ENCODE results near the gene HSP90AB1. TPM values are rescaled to one million over a fixed set of nuclear protein-coding genes. Genes with fewer than 3 reads are reported as not detected.

Gene HSP90AB1
- total and polyA plus RNA-seq, 9 of the 15 experiments (the other 6 are each of a cell fraction or from before 2014, with no cell fraction given), result 1,780 to 3,358 (median 2,262) TPM

- no peak for TF ChIP-seq TCF3 (CRISPR knock-in tag; IDR thresholded peaks at IDR 0.05)
- TF ChIP-seq ZNF609 (CRISPR knock-in tag; IDR thresholded peaks at IDR 0.05; ENCODE audit: borderline replicate concordance), result no peak
- no peak for TF ChIP-seq ZNF316 (IDR thresholded peaks at IDR 0.05)
- no peak for TF ChIP-seq MITF (IDR thresholded peaks at IDR 0.05)
- TF ChIP-seq NFE2L1 (tag; IDR thresholded peaks at IDR 0.05; ENCODE audit: borderline replicate concordance, low read depth), result no peak
- no peak for TF ChIP-seq HOMEZ (CRISPR knock-in tag; IDR thresholded peaks at IDR 0.05)
- TF ChIP-seq ERF (CRISPR knock-in tag; IDR thresholded peaks at IDR 0.05), result 0 out of 2 replicates have a peak, but pooled peaks have one; percentile 13
- peak; percentile 42 for TF ChIP-seq NFE2 (IDR thresholded peaks at IDR 0.05; ENCODE audit: low read depth)
- TF ChIP-seq SIN3A (IDR thresholded peaks at IDR 0.05; ENCODE audit: borderline replicate concordance in 2 of 2, control insufficient read depth in 1 of 2, low read depth in 2 of 2, low read length in 2 of 2), result peak in 1 of 2 experiments; percentile 51; a peak in 2 of 4 replicates
- peak; percentile 83 for TF ChIP-seq FOSL1 (tag; conservative IDR thresholded peaks at IDR 0.05)
- no peak for TF ChIP-seq RAD51 (IDR thresholded peaks at IDR 0.05; ENCODE audit: borderline replicate concordance, low read depth)
- TF ChIP-seq HDAC8 (tag; IDR thresholded peaks at IDR 0.05), result no peak
- TF ChIP-seq EZH2 (IDR thresholded peaks at IDR 0.05; ENCODE audit: borderline replicate concordance, low read depth, low read length), result no peak
- TF ChIP-seq BCL6 (CRISPR knock-in tag; IDR thresholded peaks at IDR 0.05), result no peak
- TF ChIP-seq ZBTB33 (CRISPR knock-in tag; IDR thresholded peaks at IDR 0.05), result peak; percentile 69; the same call in 1 of the 2 replicates
- peak; percentile 53; the same call in 1 of the 2 replicates for TF ChIP-seq FOXA1 (IDR thresholded peaks at IDR 0.05; ENCODE audit: borderline replicate concordance)
- peak; percentile 91 to 98 for TF ChIP-seq FOXA3 (CRISPR knock-in tag; conservative IDR thresholded peaks at IDR 0.05 in 1 of 2, IDR thresholded peaks at IDR 0.05 in 1 of 2)
Measured at GRCh38 chr6:44237021-44237812, 9.7 kb upstream of the HSP90AB1 start (continued).

Measured in K562 (cell line).